B cell (primary cell): ENCODE measurements around the gene ADAMTS2. TPM values are rescaled to one million over a fixed set of nuclear protein-coding genes. Genes with fewer than 3 reads are reported as not detected.

Experiments
- ATAC-seq: fragments of 200-7000 bp; cut with Tn5 transposase; one replicate; pipeline ENCODE4 v1.10.0; 2021; ENCODE audit warnings: low read depth, mild to moderate bottlenecking, moderate number of reproducible peaks, moderate library complexity
- CTCF ChIA-PET: fragments of 350-600 bp; sonication (Branson Sonifier 250); formaldehyde crosslinking; loops from one replicate; lab custom pipeline; 2021; ENCODE audit warnings: antibody characterized with exemption, inconsistent platforms; lab: Charles Lee
- POLR2A ChIA-PET: fragments of 350-600 bp; sonication (Branson Sonifier 250); formaldehyde crosslinking; loops from one replicate; lab custom pipeline; 2021; ENCODE audit warnings: antibody characterized with exemption; lab: Charles Lee
- DNase-seq: peaks from one replicate; pipeline ENCODE4 v3.0.0; 2013
- H2AFZ ChIP-seq: 2 replicates; pipeline ENCODE4 v1.6.1; 2012; ENCODE audit warnings: mild to moderate bottlenecking, low read depth, low read length; ENCODE audit not compliant: insufficient read depth, poor library complexity, severe bottlenecking
- H3K27ac ChIP-seq, 2 donors: 1 replicate in 1 of 2; 2 replicates in 1 of 2; pipeline ENCODE4 v1.5.1; 2012 to 2013; ENCODE audit warnings: low read length in 2 of 2, mild to moderate bottlenecking in 2 of 2, moderate library complexity in 1 of 2
- H3K27me3 ChIP-seq, 4 experiments: fragments of 200-600 bp in 1 of 4; sonication (generic) in 1 of 4; replicated peaks in 1 of 4; 1 replicate in 2 of 4; 2 replicates in 2 of 4; pipeline versions ENCODE4 v1.6.1 to v1.7.0; 2013 to 2016; ENCODE audit warnings: low read length in 3 of 4, mild to moderate bottlenecking in 2 of 4, mixed read lengths in 1 of 4, moderate library complexity in 1 of 4; ENCODE audit not compliant: insufficient read depth in 4 of 4, control insufficient read depth in 3 of 4; ENCODE audit errors: control extremely low read depth in 1 of 4
- H3K36me3 ChIP-seq, 2 experiments: replicated peaks in 1 of 2; 1 replicate in 1 of 2; 2 replicates in 1 of 2; pipeline versions ENCODE4 v1.6.1 to v1.7.1; 2013; ENCODE audit warnings: low read length in 1 of 2; ENCODE audit not compliant: insufficient read depth in 2 of 2, control insufficient read depth in 1 of 2; ENCODE audit errors: control extremely low read depth in 1 of 2, extremely low read depth in 1 of 2
- H3K4me1 ChIP-seq, 2 donors: fragments of 200-600 bp in 1 of 2; sonication (generic) in 1 of 2; 1 replicate in 1 of 2; 2 replicates in 1 of 2; pipeline versions ENCODE4 v1.5.1 to v1.6.1; 2013 to 2017; ENCODE audit warnings: low read length in 2 of 2; ENCODE audit not compliant: control insufficient read depth in 2 of 2, insufficient read depth in 2 of 2
- H3K4me2 ChIP-seq: replicated peaks from 2 replicates; pipeline ENCODE3; 2012; ENCODE audit warnings: mild to moderate bottlenecking, low read depth, low read length; ENCODE audit not compliant: poor library complexity, severe bottlenecking
- H3K4me3 ChIP-seq, 5 experiments: fragments of 200-600 bp in 1 of 5; sonication (generic) in 1 of 5; 1 replicate in 3 of 5; 2 replicates in 2 of 5; pipeline versions ENCODE4 v1.5.1 to v1.7.0; 2011 to 2016; ENCODE audit warnings: low read length in 4 of 5, mild to moderate bottlenecking in 4 of 5, low read depth in 2 of 5, control low read depth in 1 of 5, moderate library complexity in 1 of 5; ENCODE audit not compliant: insufficient read depth in 1 of 5; ENCODE audit errors: control extremely low read depth in 1 of 5, extremely low read depth in 1 of 5
- H3K79me2 ChIP-seq: fragments of 200-600 bp; sonication (generic); one replicate; pipeline ENCODE4 v1.6.0; 2016; ENCODE audit warnings: low read length; ENCODE audit not compliant: control insufficient read depth, insufficient read depth
- H3K9ac ChIP-seq: fragments of 200-600 bp; sonication (generic); 2 replicates; pipeline ENCODE4 v1.6.1; 2017; ENCODE audit warnings: mild to moderate bottlenecking, low read length, moderate library complexity
- H3K9me3 ChIP-seq, 3 donors: one replicate each; pipeline versions ENCODE4 v1.6.1 to v1.7.1; 2013; ENCODE audit warnings: low read length in 2 of 3; ENCODE audit not compliant: control insufficient read depth in 2 of 3, insufficient read depth in 1 of 3; ENCODE audit errors: control extremely low read depth in 1 of 3
- H4K20me1 ChIP-seq: 2 replicates; pipeline ENCODE4 v1.6.0; 2012; ENCODE audit warnings: mild to moderate bottlenecking, low read length; ENCODE audit not compliant: insufficient read depth, control insufficient read depth, poor library complexity, severe bottlenecking
- H3K27ac Mint-ChIP-seq: one replicate; pipeline ENCODE4 v1.8.0; 2021; ENCODE audit warnings: mixed read lengths
- H3K27me3 Mint-ChIP-seq: one replicate; pipeline ENCODE4 v1.8.0; 2021; ENCODE audit warnings: mixed read lengths
- H3K4me1 Mint-ChIP-seq: one replicate; pipeline ENCODE4 v1.8.0; 2021; ENCODE audit warnings: mixed read lengths
- H3K4me3 Mint-ChIP-seq: one replicate; pipeline ENCODE4 v1.8.0; 2021; ENCODE audit warnings: mixed read lengths
- H3K9me3 Mint-ChIP-seq: one replicate; pipeline ENCODE4 v1.8.0; 2022; ENCODE audit warnings: mixed read lengths; ENCODE audit not compliant: insufficient read depth
- CTCF ChIP-seq: fragments of 200-600 bp; IDR thresholded peaks from one replicate; pipeline ENCODE4 v1.8.0; 2022; ENCODE audit warnings: antibody characterized with exemption, mild to moderate bottlenecking
- EZH2 ChIP-seq: IDR thresholded peaks from 2 replicates; pipeline ENCODE4 v1.6.1; 2012; ENCODE audit warnings: borderline replicate concordance, low read depth, mild to moderate bottlenecking, moderate library complexity, low read length; ENCODE audit not compliant: insufficient read depth, poor library complexity, severe bottlenecking
- WGBS: methylation state at CpG from one replicate; pipeline ENCODE4 v1.1.5; 2013; ENCODE audit warnings: missing lambda C conversion rate; ENCODE audit not compliant: insufficient coverage; 5-methylcytosine and 5-hydroxymethylcytosine counted together
- intact Hi-C: fragments of 100-400 bp; cut with micrococcal nuclease; formaldehyde crosslinking; loops from one replicate; pipeline ENCODE4 v1.10.0; 2022
- polyA plus RNA-seq: library from polyadenylated mRNA; depleted of rRNA; stranded (reverse); fragments of >200 nt; gene quantifications from 2 replicates; pipeline ENCODE4 v1.2.3, GENCODE V29; 2012
- total RNA-seq, 2 donors: library from RNA; stranded (reverse); fragments of 120-200 nt in 1 of 2; gene quantifications; 1 replicate in 1 of 2; 2 replicates in 1 of 2; pipeline versions ENCODE4 v1.2.3 to v1.2.4, GENCODE V29; 2013 to 2022

ADAMTS2 gene
- total and polyA plus RNA-seq, 2 donors (not counting 1 experiment from before 2014, with no cell fraction given), result not detected

DNA sequence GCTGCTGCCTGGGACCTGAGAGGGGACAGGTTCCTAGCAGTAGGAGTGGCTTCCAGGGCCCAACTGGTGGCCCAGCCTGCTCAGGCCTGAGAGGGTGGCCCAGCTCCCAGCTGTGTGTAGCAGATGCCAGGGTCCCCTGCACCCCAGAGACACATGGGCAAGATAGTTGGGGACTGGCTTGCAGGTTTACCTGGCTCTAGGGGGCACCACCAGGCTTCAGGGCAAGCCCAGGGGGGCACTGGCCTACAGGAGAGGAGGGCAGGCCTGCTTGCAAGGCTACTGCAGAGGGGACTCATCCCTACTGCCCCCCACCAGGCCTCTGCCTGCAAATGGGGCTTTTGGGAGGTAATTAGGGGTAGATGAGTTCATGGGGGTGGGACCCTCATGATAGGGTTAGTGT, 161.8 kb downstream of the ADAMTS2 start:
- ATAC-seq (no peak), DNase-seq (no peak)
- H4K20me1 ChIP-seq, result no peaks in the 10 kb centered on the region
- no peak overlapping the region for H3K27ac Mint-ChIP-seq
- no peak overlapping the region for H3K27ac ChIP-seq
- peaks cover 28% of the 10 kb centered on the region for H3K27me3 Mint-ChIP-seq
- ChIA-PET POLR2A (no interaction called here), CTCF (interaction anchor here (1.0 kb wide), 1 partner anchor 11 kb away, joined by 3 read pairs; no protein-coding TSS in a partner anchor)
- no peaks in the 10 kb centered on the region for H3K4me1 Mint-ChIP-seq
- H3K4me3 ChIP-seq, result no peak overlapping the region
- H2AFZ ChIP-seq, result no peak overlapping the region
- intact Hi-C loops, result no loop called here
- H3K4me3 Mint-ChIP-seq, result no peak overlapping the region
- H3K9ac ChIP-seq, result no peak overlapping the region
- no peaks in the 10 kb centered on the region for H3K79me2 ChIP-seq
- H3K4me1 ChIP-seq, result no peaks in the 10 kb centered on the region
- H3K36me3 ChIP-seq, result no peaks in the 10 kb centered on the region
- no peak for TF ChIP-seq EZH2
- TF ChIP-seq CTCF, result no peak
- H3K9me3 ChIP-seq, result peaks cover 0 to 13% (median 0%) of the 10 kb centered on the region in 3 donors
- no peak overlapping the region for H3K4me2 ChIP-seq
- no peaks in the 10 kb centered on the region for H3K9me3 Mint-ChIP-seq
- peaks cover 0 to 6% (median 0%) of the 10 kb centered on the region in 4 experiments for H3K27me3 ChIP-seq

GRCh38 chr5:179182601-179183000, 162.7 kb downstream of the ADAMTS2 start:
- ATAC-seq (no peak), DNase-seq (no peak)
- Histone ChIP-seq H3K4me2 (no peak overlapping the region), H3K9me3 (peaks cover 0 to 13% (median 0%) of the 10 kb centered on the region in 3 donors), H4K20me1 (no peaks in the 10 kb centered on the region), H3K4me3 (no peak overlapping the region), H3K27me3 (peaks cover 0 to 6% (median 0%) of the 10 kb centered on the region in 4 experiments), H3K4me1 (no peaks in the 10 kb centered on the region), H3K27ac (no peak overlapping the region), H3K79me2 (no peaks in the 10 kb centered on the region), H2AFZ (no peak overlapping the region), H3K36me3 (no peaks in the 10 kb centered on the region), H3K9ac (no peak overlapping the region)
- ChIA-PET CTCF (interaction anchor here (1.0 kb wide), 1 partner anchor 10 kb away, joined by 3 read pairs; no protein-coding TSS in a partner anchor), POLR2A (no interaction called here)
- Mint-ChIP-seq H3K9me3 (no peaks in the 10 kb centered on the region), H3K27ac (no peak overlapping the region), H3K4me1 (no peaks in the 10 kb centered on the region), H3K4me3 (no peak overlapping the region), H3K27me3 (peaks cover 30% of the 10 kb centered on the region)
- TF ChIP-seq CTCF (no peak), EZH2 (no peak)
- WGBS, result 87% methylated on average over 13 of the region's 13 CpGs
- intact Hi-C loops, result no loop called here
